ENCODE data around the gene NUP93. TPM values are rescaled to one million over a fixed set of nuclear protein-coding genes. Genes with fewer than 3 reads are reported as not detected.

Gene NUP93
- polyA plus RNA-seq, 1 of the 3 experiments (the other 2 are of a cell fraction), result 43.1 TPM

DNA sequence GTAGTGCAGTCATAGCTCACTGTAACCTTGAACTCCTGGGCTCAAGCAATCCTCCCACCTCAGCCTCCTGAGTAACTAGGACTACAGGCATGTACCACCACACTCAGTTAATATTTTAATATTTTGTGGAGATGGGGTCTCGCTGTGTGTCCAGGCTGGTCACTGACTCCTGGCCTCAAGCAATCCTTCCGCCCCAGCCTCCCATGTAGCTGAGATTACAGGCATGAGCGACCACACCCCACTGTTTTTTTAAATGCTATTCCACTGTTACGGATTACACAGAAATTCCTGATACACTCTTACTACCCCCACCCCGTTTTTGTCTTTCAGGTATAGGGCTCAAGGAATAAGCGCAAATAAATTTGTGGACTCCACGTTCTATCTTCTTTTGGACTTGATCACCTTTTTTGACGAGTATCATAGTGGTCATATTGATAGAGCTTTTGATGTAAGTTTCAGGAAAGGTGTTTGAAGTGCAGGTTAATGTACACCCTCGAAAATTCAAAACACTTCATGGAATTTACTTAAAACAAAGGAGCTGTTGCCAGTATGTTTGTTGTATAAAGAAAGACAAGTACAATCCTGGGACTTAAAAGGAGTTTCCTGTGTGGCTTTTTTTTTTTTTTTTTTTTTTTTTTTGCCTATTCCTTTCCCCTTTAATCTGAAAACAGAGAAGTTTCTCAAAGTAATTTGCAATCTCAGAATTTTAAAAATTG is 108.9 kb downstream of the NUP93 start:
- Histone ChIP-seq H3K27ac (ENCODE audit: low read depth in 2 of 2, low read length in 1 of 2) (no peak overlapping the region), H3K27me3 (ENCODE audit: insufficient read depth) (no peaks in the 10 kb centered on the region), H2AFZ (ENCODE audit: low read depth) (no peak overlapping the region), H3F3A (replicated peaks; ENCODE audit: insufficient read depth) (no peaks in the 10 kb centered on the region), H3K9me2 (no peaks in the 10 kb centered on the region), H3K9me3 (no peaks in the 10 kb centered on the region), H3K4me2 (no peak overlapping the region), H3K79me2 (ENCODE audit: insufficient read depth) (no peaks in the 10 kb centered on the region), H4K20me1 (ENCODE audit: insufficient read depth) (no peaks in the 10 kb centered on the region), H3K36me3 (replicated peaks in 1 of 2; ENCODE audit: control insufficient read depth in 1 of 2, insufficient read depth in 2 of 2, low read length in 1 of 2) (peaks cover 46 to 51% of the 10 kb centered on the region in 2 experiments), H3K4me3 (ENCODE audit: low read depth in 2 of 2, low read length in 1 of 2) (no peak overlapping the region), H3K4me1 (ENCODE audit: control insufficient read depth in 1 of 2, insufficient read depth in 2 of 2, low read depth in 1 of 2, low read length in 1 of 2) (peaks cover 0 to 10% of the 10 kb centered on the region in 2 experiments; a peak in 2 of 4 replicates), H3K9ac (no peak overlapping the region)
- no peak for DNase-seq
- ChIA-PET POLR2A (no interaction called here), CTCF (interaction anchor here (1.0 to 1.4 kb wide), 4 partner anchors 10 to 49 kb away, joined by 3 to 5 read pairs (median 3); no protein-coding TSS in a partner anchor)
- 91% methylated on average over 9 of the region's 9 CpGs for WGBS (ENCODE audit: low lambda C conversion rate)
- TF ChIP-seq ELF1 (IDR thresholded peaks at IDR 0.05) (no peak), USF2 (IDR thresholded peaks at IDR 0.05; ENCODE audit: borderline replicate concordance, low read depth, low read length) (no peak), EZH2phosphoT487 (IDR thresholded peaks at IDR 0.05; ENCODE audit: borderline replicate concordance, low read depth) (no peak)

- TF ChIP-seq TCF12 (IDR thresholded peaks at IDR 0.05), result peak; percentile 94
- TF ChIP-seq NFIC (IDR thresholded peaks at IDR 0.05; ENCODE audit: borderline replicate concordance), result peak; percentile 73
- 0 out of 2 replicates have a peak, but pooled peaks have one; percentile 47 for TF ChIP-seq POLR2AphosphoS5 (IDR thresholded peaks at IDR 0.05; ENCODE audit: low read depth, low read length)
- no peak for TF ChIP-seq REST (IDR thresholded peaks at IDR 0.05; ENCODE audit: low read depth, low read length)
- TF ChIP-seq RFX5 (IDR thresholded peaks at IDR 0.05; ENCODE audit: low read length), result no peak
- peak; percentile 7; the same call in 1 of the 2 replicates for TF ChIP-seq USF2 (IDR thresholded peaks at IDR 0.05; ENCODE audit: borderline replicate concordance, low read depth, low read length)
- TF ChIP-seq, protein P1, sequence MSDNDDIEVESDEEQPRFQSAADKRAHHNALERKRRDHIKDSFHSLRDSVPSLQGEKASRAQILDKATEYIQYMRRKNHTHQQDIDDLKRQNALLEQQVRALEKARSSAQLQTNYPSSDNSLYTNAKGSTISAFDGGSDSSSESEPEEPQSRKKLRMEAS (IDR thresholded peaks at IDR 0.05; ENCODE audit: low read depth), result peak; percentile 69; the same call in 1 of the 2 replicates
- TF ChIP-seq, protein P2, sequence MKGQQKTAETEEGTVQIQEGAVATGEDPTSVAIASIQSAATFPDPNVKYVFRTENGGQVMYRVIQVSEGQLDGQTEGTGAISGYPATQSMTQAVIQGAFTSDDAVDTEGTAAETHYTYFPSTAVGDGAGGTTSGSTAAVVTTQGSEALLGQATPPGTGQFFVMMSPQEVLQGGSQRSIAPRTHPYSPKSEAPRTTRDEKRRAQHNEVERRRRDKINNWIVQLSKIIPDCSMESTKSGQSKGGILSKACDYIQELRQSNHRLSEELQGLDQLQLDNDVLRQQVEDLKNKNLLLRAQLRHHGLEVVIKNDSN (IDR thresholded peaks at IDR 0.05; ENCODE audit: borderline replicate concordance, low read depth), result peak; percentile 48; the same call in 1 of the 2 replicates
- TF ChIP-seq RCOR1 (IDR thresholded peaks at IDR 0.05; ENCODE audit: low read length), result peak; percentile 73
- no peaks in the 10 kb centered on the region for H3K9me2 ChIP-seq
- no peak overlapping the region for H3K4me3 ChIP-seq (ENCODE audit: low read depth in 2 of 2, low read length in 1 of 2)
- POLR2A ChIA-PET, result no interaction called here
- no peaks in the 10 kb centered on the region for H4K20me1 ChIP-seq (ENCODE audit: insufficient read depth)
- no peaks in the 10 kb centered on the region for H3F3A ChIP-seq (replicated peaks; ENCODE audit: insufficient read depth)
- H3K27me3 ChIP-seq (ENCODE audit: insufficient read depth), result no peaks in the 10 kb centered on the region
- 82% methylated on average over 2 of the region's 2 CpGs for WGBS (ENCODE audit: low lambda C conversion rate)
- peaks cover 0 to 10% of the 10 kb centered on the region in 2 experiments; a peak in 2 of 4 replicates for H3K4me1 ChIP-seq (ENCODE audit: control insufficient read depth in 1 of 2, insufficient read depth in 2 of 2, low read depth in 1 of 2, low read length in 1 of 2)
- H2AFZ ChIP-seq (ENCODE audit: low read depth), result no peak overlapping the region
- no peak overlapping the region for H3K9ac ChIP-seq
- no peaks in the 10 kb centered on the region for H3K9me3 ChIP-seq
- CTCF ChIA-PET, result no interaction called here
- no peaks in the 10 kb centered on the region for H3K79me2 ChIP-seq (ENCODE audit: insufficient read depth)
- peaks cover 42 to 49% of the 10 kb centered on the region in 2 experiments for H3K36me3 ChIP-seq (replicated peaks in 1 of 2; ENCODE audit: control insufficient read depth in 1 of 2, insufficient read depth in 2 of 2, low read length in 1 of 2)
- no peak overlapping the region for H3K4me2 ChIP-seq
- DNase-seq, result peak; percentile 51
- H3K27ac ChIP-seq (ENCODE audit: low read depth in 2 of 2, low read length in 1 of 2), result peak overlapping the region; percentile 40 to 82; a peak in 3 of 4 replicates
These were observed 111.3 kb downstream of the NUP93 start for GRCh38 chr16:56841233-56841632.
